HFF-Myc (cell line): ENCODE data around the gene CADM2.

Experiments used
- DNase-seq: peaks from one replicate; pipeline ENCODE4 v3.0.0-alpha.2; 2011; ENCODE audit warnings: low read depth; ENCODE audit errors: extremely low read depth
- H3K4me3 ChIP-seq: replicated peaks from 2 replicates; pipeline ENCODE4 v1.5.1; 2011; ENCODE audit warnings: low read depth, mild to moderate bottlenecking, control low read depth, low read length
- TF ChIP-seq, protein P1 (sequence below): IDR thresholded peaks from 2 replicates; pipeline ENCODE4 v1.5.1; 2012; ENCODE audit warnings: mild to moderate bottlenecking, low read depth, low read length, control low read depth; ENCODE audit errors: missing control alignments

CADM2 gene

DNA sequence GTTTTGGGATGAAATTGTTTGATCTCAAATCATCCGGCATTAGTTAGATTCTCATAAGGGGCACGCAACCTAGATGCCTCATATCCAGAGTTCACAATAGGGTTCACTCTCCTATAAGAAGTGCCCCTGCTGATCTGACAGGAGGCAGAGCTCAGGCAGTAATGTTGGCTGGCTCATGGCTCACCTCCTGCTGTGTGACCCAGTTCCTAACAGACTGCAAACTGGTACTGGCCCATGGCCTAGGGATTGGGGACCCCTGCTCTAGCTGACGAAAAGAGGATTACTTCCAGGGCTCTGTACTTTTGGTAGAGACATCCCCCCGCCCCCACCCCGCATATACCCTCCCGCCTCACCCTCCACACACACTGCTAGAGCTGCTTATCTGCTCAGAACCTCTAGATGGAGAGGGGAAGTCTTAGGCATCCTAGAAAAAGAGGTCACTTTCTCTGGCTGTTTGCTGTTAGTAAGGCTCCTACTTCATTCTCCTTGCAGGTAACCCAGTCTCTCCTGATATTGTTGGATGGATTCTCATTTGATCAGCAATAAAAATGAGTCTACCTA is 923.1 kb downstream of the CADM2 start:
- TF ChIP-seq, protein P1, sequence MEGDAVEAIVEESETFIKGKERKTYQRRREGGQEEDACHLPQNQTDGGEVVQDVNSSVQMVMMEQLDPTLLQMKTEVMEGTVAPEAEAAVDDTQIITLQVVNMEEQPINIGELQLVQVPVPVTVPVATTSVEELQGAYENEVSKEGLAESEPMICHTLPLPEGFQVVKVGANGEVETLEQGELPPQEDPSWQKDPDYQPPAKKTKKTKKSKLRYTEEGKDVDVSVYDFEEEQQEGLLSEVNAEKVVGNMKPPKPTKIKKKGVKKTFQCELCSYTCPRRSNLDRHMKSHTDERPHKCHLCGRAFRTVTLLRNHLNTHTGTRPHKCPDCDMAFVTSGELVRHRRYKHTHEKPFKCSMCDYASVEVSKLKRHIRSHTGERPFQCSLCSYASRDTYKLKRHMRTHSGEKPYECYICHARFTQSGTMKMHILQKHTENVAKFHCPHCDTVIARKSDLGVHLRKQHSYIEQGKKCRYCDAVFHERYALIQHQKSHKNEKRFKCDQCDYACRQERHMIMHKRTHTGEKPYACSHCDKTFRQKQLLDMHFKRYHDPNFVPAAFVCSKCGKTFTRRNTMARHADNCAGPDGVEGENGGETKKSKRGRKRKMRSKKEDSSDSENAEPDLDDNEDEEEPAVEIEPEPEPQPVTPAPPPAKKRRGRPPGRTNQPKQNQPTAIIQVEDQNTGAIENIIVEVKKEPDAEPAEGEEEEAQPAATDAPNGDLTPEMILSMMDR: no peak
- no peak for DNase-seq
- no peak overlapping the region for H3K4me3 ChIP-seq

GRCh38 chr3:85890043-85890555 is 931.3 kb downstream of the CADM2 start:
- TF ChIP-seq, protein P1: no peak
- H3K4me3 ChIP-seq: no peak overlapping the region
- no peak for DNase-seq

GRCh38 chr3:85903434-85903833 is 944.6 kb downstream of the CADM2 start:
- no peak for DNase-seq
- TF ChIP-seq, protein P1: no peak

GRCh38 chr3:85912980-85913379 is 954.2 kb downstream of the CADM2 start:
- no peak overlapping the region for H3K4me3 ChIP-seq
- TF ChIP-seq, protein P1: no peak
- DNase-seq: no peak

More at GRCh38 chr3:85903434-85903833, 944.6 kb downstream of the CADM2 start:
- no peak overlapping the region for H3K4me3 ChIP-seq

DNA sequence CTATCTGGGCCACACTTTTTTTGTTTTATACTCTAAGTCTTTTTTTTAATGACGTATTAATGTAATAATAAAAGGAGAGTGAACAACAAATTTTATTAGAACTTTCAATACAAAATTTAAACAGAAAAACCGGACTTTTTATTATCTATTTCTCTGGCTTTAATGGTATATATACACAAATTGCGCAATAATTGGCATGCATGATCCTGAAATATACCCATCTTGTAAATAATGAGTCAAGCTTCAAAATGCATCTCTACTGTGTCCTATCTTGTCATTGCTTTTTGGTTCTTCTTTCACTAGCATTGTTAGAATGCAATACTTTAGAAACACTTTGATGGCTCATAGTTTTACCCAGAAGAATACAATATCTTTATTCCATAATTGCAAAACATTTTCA is 963.6 kb downstream of the CADM2 start:
- DNase-seq: no peak
- no peak overlapping the region for H3K4me3 ChIP-seq
- TF ChIP-seq, protein P1: no peak

DNA sequence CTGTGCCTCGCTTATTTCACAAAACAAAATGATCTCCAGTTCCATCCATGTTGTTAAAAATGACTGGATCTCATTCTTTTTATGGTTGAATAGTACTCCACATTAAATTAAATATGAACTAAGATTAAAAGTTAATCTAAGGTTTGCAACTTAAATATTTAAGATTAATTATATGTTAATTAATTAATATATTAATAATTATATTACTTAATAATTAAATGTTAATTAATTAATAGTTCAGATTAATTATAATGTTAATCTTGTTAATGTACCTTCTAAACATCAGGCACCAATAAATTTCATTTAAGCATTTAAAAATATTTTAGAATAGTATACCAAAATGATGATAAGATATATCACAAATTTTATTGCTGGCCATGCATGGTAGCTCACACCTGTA is 971.9 kb downstream of the CADM2 start:
- no peak overlapping the region for H3K4me3 ChIP-seq
- DNase-seq: no peak
- TF ChIP-seq, protein P1: no peak

- TF ChIP-seq, protein P1: no peak
- no peak for DNase-seq
- H3K4me3 ChIP-seq: no peak overlapping the region
Observed at GRCh38 chr3:85933326-85933725, 974.5 kb downstream of the CADM2 start.
